Common myeloid progenitor, CD34-positive (primary cell): ENCODE measurements around the gene GIPC2.
"Not testable (repeated sequence)": the region's sequence is repeated elsewhere in the genome, so short reads cannot be mapped to it uniquely, and the experiment has no call there.

Experiments
- CTCF ChIA-PET: fragments of 350-600 bp; sonication (Branson Sonifier 250); formaldehyde crosslinking; loops from one replicate; lab custom pipeline; 2021; ENCODE audit warnings: antibody characterized with exemption; lab: Charles Lee
- POLR2A ChIA-PET: fragments of 350-600 bp; sonication (Branson Sonifier 250); formaldehyde crosslinking; loops from one replicate; lab custom pipeline; 2021; ENCODE audit warnings: antibody characterized with exemption; lab: Charles Lee
- DNase-seq, 3 donors: peaks; one replicate each; pipeline versions ENCODE4 v3.0.0 to v3.0.0-alpha.2; 2013
- H3K27ac ChIP-seq, 2 experiments: 1 replicate in 1 of 2; 2 replicates in 1 of 2; pipeline ENCODE4 v1.7.0; 2013; ENCODE audit warnings: inconsistent platforms in 2 of 2, low read length in 2 of 2, mild to moderate bottlenecking in 2 of 2, low read depth in 1 of 2, moderate library complexity in 1 of 2; ENCODE audit not compliant: severe bottlenecking in 2 of 2, insufficient read depth in 1 of 2, poor library complexity in 1 of 2
- H3K27me3 ChIP-seq, 5 experiments: replicated peaks in 2 of 5; 1 replicate in 3 of 5; 2 replicates in 2 of 5; pipeline versions ENCODE4 v1.6.1 to v1.7.0; 2013; ENCODE audit warnings: low read length in 4 of 5, mild to moderate bottlenecking in 2 of 5, moderate library complexity in 2 of 5, inconsistent platforms in 1 of 5; ENCODE audit not compliant: insufficient read depth in 5 of 5, control insufficient read depth in 4 of 5
- H3K36me3 ChIP-seq, 4 experiments: 1 replicate in 2 of 4; 2 replicates in 2 of 4; pipeline versions ENCODE4 v1.6.1 to v1.7.0; 2013; ENCODE audit warnings: low read length in 3 of 4, control low read depth in 1 of 4, mild to moderate bottlenecking in 1 of 4; ENCODE audit not compliant: control insufficient read depth in 4 of 4, insufficient read depth in 4 of 4
- H3K4me1 ChIP-seq, 4 experiments: 1 replicate in 3 of 4; 2 replicates in 1 of 4; pipeline versions ENCODE4 v1.6.1 to v1.7.1; 2013; ENCODE audit warnings: low read length in 3 of 4, mild to moderate bottlenecking in 3 of 4, control low read depth in 1 of 4, inconsistent platforms in 1 of 4, moderate library complexity in 1 of 4; ENCODE audit not compliant: control insufficient read depth in 4 of 4, insufficient read depth in 4 of 4; ENCODE audit errors: control extremely low read depth in 1 of 4
- H3K4me3 ChIP-seq, 7 experiments: 1 replicate in 4 of 7; 2 replicates in 3 of 7; pipeline versions ENCODE4 v1.5.1 to v1.7.0; 2013; ENCODE audit warnings: mild to moderate bottlenecking in 7 of 7, low read length in 6 of 7, moderate library complexity in 6 of 7, inconsistent platforms in 2 of 7, low read depth in 2 of 7, control low read depth in 1 of 7; ENCODE audit not compliant: insufficient read depth in 4 of 7, control insufficient read depth in 1 of 7; ENCODE audit errors: extremely low read depth in 1 of 7
- H3K9me3 ChIP-seq, 5 experiments: 1 replicate in 4 of 5; 2 replicates in 1 of 5; pipeline versions ENCODE4 v1.6.1 to v1.7.1; 2013; ENCODE audit warnings: low read length in 4 of 5, mild to moderate bottlenecking in 2 of 5, inconsistent platforms in 1 of 5, low read depth in 1 of 5, moderate library complexity in 1 of 5; ENCODE audit not compliant: control insufficient read depth in 4 of 5, insufficient read depth in 2 of 5; ENCODE audit errors: control extremely low read depth in 1 of 5
- WGBS: methylation state at CpG from one replicate; pipeline ENCODE4 v1.1.5; 2013; ENCODE audit not compliant: insufficient coverage; 5-methylcytosine and 5-hydroxymethylcytosine counted together

GIPC2 gene

DNA sequence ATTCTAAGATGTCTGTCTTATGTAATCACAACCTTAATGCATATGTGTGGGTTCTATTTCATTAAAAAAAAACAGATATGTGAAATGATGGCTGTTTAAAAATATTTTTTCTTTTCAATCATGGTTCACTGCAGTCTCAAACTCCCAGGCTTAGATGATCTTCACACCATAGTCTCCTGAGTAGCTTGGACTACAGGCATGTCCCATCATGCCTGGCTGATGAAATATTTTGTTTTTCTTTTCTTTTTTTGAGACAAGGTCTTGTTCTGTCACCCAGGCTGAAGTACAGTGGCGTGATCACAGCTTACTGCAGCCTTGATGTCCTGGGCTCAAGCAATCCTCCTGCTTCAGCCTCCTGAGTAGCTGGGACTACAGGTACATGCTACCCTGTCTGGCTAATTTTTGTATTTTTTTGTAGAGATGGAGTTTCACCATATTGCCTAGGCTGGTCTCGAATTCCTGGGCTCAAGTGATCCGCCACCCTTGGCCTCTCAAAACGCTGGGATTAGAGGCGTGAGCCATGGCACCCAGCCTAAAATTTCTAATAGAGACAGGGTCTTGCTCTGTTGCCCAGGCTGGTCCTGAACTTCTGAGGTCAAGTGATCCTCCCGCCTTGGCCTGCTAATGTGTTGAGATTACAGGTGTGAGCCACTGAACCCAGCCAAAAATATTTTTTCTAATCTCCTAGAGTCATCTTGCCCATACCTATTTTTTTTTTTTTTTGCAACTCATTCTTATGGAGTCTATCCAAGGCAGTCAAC lies 67.6 kb downstream of the GIPC2 start:
- H3K27me3 ChIP-seq: no peaks in the 10 kb centered on the region
- CTCF ChIA-PET: interaction anchor here (1.0 to 2.4 kb wide), 11 partner anchors 9 to 382 kb away, joined by 3 to 10 read pairs (median 5); partner anchors contain the start of gene FUBP1
- H3K27ac ChIP-seq: no peak overlapping the region
- no peaks in the 10 kb centered on the region for H3K36me3 ChIP-seq
- no peak overlapping the region for H3K4me3 ChIP-seq
- H3K4me1 ChIP-seq: no peaks in the 10 kb centered on the region
- no peak for DNase-seq
- 100% methylated on average over 4 of the region's 6 CpGs for WGBS
- no peaks in the 10 kb centered on the region for H3K9me3 ChIP-seq
- POLR2A ChIA-PET: no interaction called here

- Histone ChIP-seq H3K9me3 (no peaks in the 10 kb centered on the region), H3K4me1 (no peaks in the 10 kb centered on the region), H3K4me3 (no peak overlapping the region), H3K27ac (no peak overlapping the region), H3K27me3 (no peaks in the 10 kb centered on the region), H3K36me3 (no peaks in the 10 kb centered on the region)
- DNase-seq: peak; percentile 78 to 86 (median 81)
- POLR2A ChIA-PET: interaction anchor here (0.7 kb wide), 1 partner anchor 134 kb away, joined by 3 read pairs; no protein-coding TSS in a partner anchor
- CTCF ChIA-PET: interaction anchor here (0.5 to 2.4 kb wide), 29 partner anchors 8 to 969 kb away, joined by 3 to 13 read pairs (median 4); partner anchors contain the start of genes DNAJB4 and FUBP1
- WGBS: 87% methylated on average over 8 of the region's 9 CpGs
Observed at GRCh38 chr1:78114034-78114956, 68.5 kb downstream of the GIPC2 start.

DNA sequence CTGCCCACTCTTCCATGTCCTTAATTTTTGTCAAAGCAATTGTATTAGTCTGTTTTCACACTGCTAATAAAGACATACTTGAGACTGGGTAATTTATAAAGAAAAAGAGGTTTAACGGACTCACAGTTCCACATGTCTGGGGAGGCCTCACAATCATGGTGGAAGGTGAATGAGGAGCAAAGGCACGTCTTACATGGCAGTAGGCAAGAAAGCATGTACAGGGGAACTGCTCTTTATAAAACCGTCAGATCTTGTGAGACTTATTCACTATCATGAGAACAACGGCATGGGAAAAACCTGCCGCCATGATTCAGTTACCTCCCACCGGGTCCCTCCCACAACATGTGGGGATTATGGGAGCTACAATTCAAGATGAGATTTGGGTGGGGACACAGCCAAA lies 74.7 kb downstream of the GIPC2 start:
- H3K9me3 ChIP-seq, CTCF ChIA-PET, H3K27me3 ChIP-seq, H3K27ac ChIP-seq, DNase-seq, H3K4me3 ChIP-seq, H3K4me1 ChIP-seq, H3K36me3 ChIP-seq: not testable (repeated sequence)
- POLR2A ChIA-PET: interaction anchor here (0.6 kb wide), 1 partner anchor 485 kb away, joined by 4 read pairs; no protein-coding TSS in a partner anchor
- whole genome bisulfite sequencing: 100% methylated on average over 4 of the region's 6 CpGs

DNA sequence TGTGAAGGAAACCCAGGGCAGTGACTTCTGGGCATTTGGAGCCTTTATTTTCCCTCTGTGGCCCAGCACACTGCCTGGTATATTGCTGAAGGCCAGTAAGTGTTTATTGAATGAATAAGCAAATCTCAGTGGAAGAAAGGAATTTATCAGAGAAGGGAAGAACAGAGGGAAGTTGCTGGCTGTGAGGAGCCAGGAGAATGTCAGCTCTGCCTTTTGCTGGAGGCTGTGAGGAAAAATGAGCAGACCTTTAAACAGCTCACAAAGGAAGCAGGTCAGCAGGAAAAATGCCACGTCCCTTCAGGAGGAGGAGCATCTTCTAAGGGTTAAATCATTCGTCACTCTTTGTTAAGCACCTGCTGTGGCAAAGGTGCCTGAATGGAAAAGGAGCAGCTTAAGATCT lies 75.9 kb downstream of the GIPC2 start:
- peaks cover 0 to 5% (median 0%) of the 10 kb centered on the region in 4 experiments for H3K4me1 ChIP-seq
- WGBS: 88% methylated on average over 2 of the region's 2 CpGs
- H3K27me3 ChIP-seq: no peaks in the 10 kb centered on the region
- no peak overlapping the region for H3K27ac ChIP-seq
- no peaks in the 10 kb centered on the region for H3K36me3 ChIP-seq
- DNase-seq: no peak
- POLR2A ChIA-PET: no interaction called here
- CTCF ChIA-PET: interaction anchor here (0.5 kb wide), 1 partner anchor 824 kb away, joined by 3 read pairs; no protein-coding TSS in a partner anchor
- H3K4me3 ChIP-seq: no peak overlapping the region
- no peaks in the 10 kb centered on the region for H3K9me3 ChIP-seq

GRCh38 chr1:78122389-78122788 lies 76.6 kb downstream of the GIPC2 start:
- no peaks in the 10 kb centered on the region for H3K27me3 ChIP-seq
- H3K4me1 ChIP-seq: peaks cover 0 to 5% (median 0%) of the 10 kb centered on the region in 4 experiments
- H3K27ac ChIP-seq: no peak overlapping the region
- H3K4me3 ChIP-seq: no peak overlapping the region
- WGBS: 86% methylated on average over 4 of the region's 5 CpGs
- CTCF ChIA-PET: interaction anchor here (1.0 kb wide), 1 partner anchor 8 kb away, joined by 4 read pairs; no protein-coding TSS in a partner anchor
- no peaks in the 10 kb centered on the region for H3K9me3 ChIP-seq
- POLR2A ChIA-PET: no interaction called here
- H3K36me3 ChIP-seq: no peaks in the 10 kb centered on the region
- DNase-seq: no peak

DNA sequence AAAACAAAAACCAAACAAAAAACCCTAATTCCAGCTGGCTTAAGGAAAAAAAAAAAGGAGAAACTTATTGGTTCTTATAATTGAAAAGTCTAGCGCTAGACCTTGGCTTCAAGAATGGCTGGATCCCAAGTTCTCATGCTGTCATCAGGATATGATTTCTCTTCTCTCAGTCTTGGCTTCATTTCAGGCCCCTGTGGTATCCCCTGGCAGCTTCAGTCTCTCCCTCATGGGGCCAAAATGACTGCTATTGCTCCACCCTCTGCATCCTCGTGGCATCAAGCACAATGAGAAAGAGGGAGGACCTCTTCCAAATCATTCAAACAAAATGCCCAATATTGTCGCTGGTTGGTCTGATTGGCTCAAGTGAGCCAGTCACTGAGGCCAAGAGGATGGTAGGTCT lies 80.7 kb downstream of the GIPC2 start:
- no peaks in the 10 kb centered on the region for H3K9me3 ChIP-seq
- 100% methylated on average over 1 of the region's 3 CpGs for WGBS
- peaks cover 0 to 5% (median 0%) of the 10 kb centered on the region in 4 experiments for H3K4me1 ChIP-seq
- H3K27ac ChIP-seq: no peak overlapping the region
- no peak overlapping the region for H3K4me3 ChIP-seq
- ChIA-PET POLR2A (no interaction called here), CTCF (interaction anchor here (0.6 to 3.0 kb wide), 2 partner anchors 12 to 103 kb away, joined by 3 to 8 read pairs; no protein-coding TSS in a partner anchor)
- H3K27me3 ChIP-seq: no peaks in the 10 kb centered on the region
- no peak for DNase-seq
- H3K36me3 ChIP-seq: no peaks in the 10 kb centered on the region
